Measurements from ENCODE around the gene NFE2L1.

The NFE2L1 gene

DNA sequence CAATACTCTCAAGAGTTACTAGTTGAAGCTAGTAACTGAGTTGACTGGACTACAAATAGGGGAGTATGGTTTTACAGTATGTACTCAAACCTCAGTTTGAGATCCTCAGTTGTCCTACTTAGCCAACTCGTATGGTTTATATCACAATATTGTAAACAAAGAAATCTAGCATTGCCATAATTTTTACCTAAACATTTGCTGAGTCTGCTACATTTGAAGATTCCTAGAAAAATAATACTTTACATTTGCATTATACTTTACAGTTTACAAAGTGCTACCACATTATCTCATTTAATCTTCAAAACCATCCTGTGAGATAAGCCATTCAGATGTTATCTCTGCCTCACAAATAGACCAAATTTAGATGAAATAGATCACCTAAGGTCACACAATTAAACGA, 36.8 kb downstream of the NFE2L1 start:
- TF ChIP-seq, protein P1, sequence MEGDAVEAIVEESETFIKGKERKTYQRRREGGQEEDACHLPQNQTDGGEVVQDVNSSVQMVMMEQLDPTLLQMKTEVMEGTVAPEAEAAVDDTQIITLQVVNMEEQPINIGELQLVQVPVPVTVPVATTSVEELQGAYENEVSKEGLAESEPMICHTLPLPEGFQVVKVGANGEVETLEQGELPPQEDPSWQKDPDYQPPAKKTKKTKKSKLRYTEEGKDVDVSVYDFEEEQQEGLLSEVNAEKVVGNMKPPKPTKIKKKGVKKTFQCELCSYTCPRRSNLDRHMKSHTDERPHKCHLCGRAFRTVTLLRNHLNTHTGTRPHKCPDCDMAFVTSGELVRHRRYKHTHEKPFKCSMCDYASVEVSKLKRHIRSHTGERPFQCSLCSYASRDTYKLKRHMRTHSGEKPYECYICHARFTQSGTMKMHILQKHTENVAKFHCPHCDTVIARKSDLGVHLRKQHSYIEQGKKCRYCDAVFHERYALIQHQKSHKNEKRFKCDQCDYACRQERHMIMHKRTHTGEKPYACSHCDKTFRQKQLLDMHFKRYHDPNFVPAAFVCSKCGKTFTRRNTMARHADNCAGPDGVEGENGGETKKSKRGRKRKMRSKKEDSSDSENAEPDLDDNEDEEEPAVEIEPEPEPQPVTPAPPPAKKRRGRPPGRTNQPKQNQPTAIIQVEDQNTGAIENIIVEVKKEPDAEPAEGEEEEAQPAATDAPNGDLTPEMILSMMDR (IDR thresholded peaks at IDR 0.05; ENCODE audit: low read depth, low read length): no peak
- H3K9me3 ChIP-seq (ENCODE audit: severe bottlenecking): no peaks in the 10 kb centered on the region
- no peaks in the 10 kb centered on the region for H3K27me3 ChIP-seq (ENCODE audit: insufficient read depth, low read depth, severe bottlenecking)
- H3K36me3 ChIP-seq: peaks cover 11% of the 10 kb centered on the region
- no peak overlapping the region for H3K4me3 ChIP-seq (ENCODE audit: low read depth, low read length)
- DNase-seq: no peak
- no peak overlapping the region for H3K27ac ChIP-seq

DNA sequence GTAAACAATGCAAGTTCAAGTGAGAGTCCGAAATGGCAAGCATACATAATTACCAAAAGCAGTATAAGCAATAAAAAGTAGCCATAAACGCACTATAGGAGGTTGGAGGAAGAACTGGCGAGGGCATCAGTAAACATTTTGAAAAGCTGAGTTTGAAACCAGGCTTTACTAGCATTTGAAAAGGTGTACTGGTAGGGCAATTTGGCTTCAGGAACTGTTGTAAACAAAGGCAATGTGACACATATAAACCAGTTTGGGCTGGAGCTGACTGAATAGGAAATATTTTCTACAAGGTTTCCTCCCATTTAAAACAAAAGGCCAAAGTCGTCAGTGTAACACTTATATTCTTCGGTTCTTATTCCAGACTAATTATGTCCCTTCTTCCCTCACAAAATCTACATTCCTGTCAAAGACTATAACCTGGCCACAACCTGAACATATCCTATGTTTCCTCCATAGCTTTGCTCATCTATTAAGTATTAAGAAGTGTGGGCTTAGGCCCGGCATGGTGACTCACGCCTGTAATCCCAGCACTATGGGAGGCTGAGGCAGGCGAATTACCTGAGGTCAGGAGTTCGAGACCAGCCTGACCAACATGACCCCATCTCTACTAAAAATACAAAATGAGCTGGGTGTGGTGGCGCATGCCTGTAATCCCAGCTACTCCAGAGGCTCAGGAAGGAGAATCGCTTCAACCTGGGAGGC, 45.3 kb downstream of the NFE2L1 start:
- Histone ChIP-seq H3K36me3 (peaks cover 25% of the 10 kb centered on the region), H3K27ac (no peak overlapping the region), H3K27me3 (ENCODE audit: insufficient read depth, low read depth, severe bottlenecking) (no peaks in the 10 kb centered on the region), H3K4me3 (ENCODE audit: low read depth, low read length) (no peak overlapping the region), H3K9me3 (ENCODE audit: severe bottlenecking) (no peaks in the 10 kb centered on the region)
- TF ChIP-seq, protein P1 (IDR thresholded peaks at IDR 0.05; ENCODE audit: low read depth, low read length): no peak
- DNase-seq: no peak

DNA sequence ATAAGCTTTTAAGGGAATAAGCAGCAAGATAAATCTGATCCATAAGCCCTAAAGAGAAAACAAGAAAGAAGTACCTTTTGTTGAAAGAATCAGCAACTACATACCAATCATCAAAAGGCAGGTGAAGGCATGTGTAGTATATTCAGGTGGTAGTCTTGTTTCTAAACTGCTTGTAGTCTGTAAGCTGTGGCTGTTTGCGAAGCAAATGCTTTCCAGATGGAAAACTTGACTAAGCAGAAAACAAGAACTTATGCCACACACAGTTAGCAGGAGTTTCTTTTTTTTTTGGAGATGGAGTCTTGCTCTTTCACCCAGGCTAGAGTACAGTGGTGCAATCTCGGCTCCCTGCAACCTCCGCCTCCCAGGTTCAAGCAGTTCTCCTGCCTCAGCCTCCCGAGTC, 47.5 kb downstream of the NFE2L1 start:
- DNase-seq: no peak

DNA sequence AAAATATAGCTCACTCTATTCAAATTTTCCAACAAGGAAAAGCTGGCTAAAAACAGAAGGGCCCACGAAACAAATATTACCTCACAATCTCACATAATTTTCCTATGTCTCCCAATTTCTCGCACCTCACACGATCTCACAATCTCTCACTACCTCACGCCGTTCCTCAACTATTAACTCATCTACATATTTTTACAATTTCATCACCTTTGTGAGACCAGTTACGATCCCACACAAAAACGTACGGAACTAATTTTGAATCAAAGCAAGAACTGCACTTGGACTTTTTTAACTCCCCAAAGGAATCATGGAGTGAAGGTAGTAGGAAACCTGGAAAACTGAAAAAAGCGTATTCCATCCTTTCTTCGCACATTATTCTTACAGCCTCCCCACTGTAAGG, 52.0 kb downstream of the NFE2L1 start:
- TF ChIP-seq, protein P1 (IDR thresholded peaks at IDR 0.05; ENCODE audit: low read depth, low read length): no peak
- Histone ChIP-seq H3K4me3 (ENCODE audit: low read depth, low read length) (peak overlapping the region; percentile 63), H3K36me3 (peaks cover 14% of the 10 kb centered on the region), H3K27me3 (ENCODE audit: insufficient read depth, low read depth, severe bottlenecking) (no peaks in the 10 kb centered on the region), H3K27ac (peak overlapping the region; percentile 91), H3K9me3 (ENCODE audit: severe bottlenecking) (peaks cover 5% of the 10 kb centered on the region)
- DNase-seq: no peak

More for the DNA sequence above, 47.5 kb downstream of the NFE2L1 start:
- H3K36me3 ChIP-seq: peaks cover 29% of the 10 kb centered on the region
- H3K9me3 ChIP-seq (ENCODE audit: severe bottlenecking): no peaks in the 10 kb centered on the region
- H3K4me3 ChIP-seq (ENCODE audit: low read depth, low read length): no peak overlapping the region
- TF ChIP-seq, protein P1 (IDR thresholded peaks at IDR 0.05; ENCODE audit: low read depth, low read length): no peak
- no peak overlapping the region for H3K27ac ChIP-seq
- H3K27me3 ChIP-seq (ENCODE audit: insufficient read depth, low read depth, severe bottlenecking): no peaks in the 10 kb centered on the region

DNA sequence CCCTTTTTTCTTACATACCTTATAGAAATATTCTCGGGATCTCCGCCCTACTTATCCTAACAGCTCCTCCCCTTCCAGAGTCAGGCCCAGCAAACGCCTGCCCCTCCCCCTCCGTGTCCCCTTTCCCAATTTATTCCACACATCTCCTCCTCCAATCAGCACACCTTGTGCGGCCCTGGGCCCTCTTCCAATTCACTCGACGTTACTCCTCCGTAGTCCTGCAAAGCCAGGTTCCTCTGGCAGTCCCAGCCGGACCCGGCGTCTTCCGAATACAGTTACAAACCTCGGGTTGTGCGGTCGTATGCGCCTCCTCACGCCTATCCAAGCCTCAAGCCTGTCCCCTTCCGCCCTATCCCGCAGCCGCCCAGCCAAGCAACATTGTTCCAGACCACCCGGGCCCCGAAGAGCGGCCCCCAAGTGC, 52.4 kb downstream of the NFE2L1 start:
- DNase-seq: peak; percentile 75
- TF ChIP-seq, protein P1 (IDR thresholded peaks at IDR 0.05; ENCODE audit: low read depth, low read length): no peak
- Histone ChIP-seq H3K4me3 (ENCODE audit: low read depth, low read length) (peak overlapping the region; percentile 63), H3K27ac (peak overlapping the region; percentile 91), H3K36me3 (peaks cover 10% of the 10 kb centered on the region), H3K27me3 (ENCODE audit: insufficient read depth, low read depth, severe bottlenecking) (no peaks in the 10 kb centered on the region), H3K9me3 (ENCODE audit: severe bottlenecking) (peaks cover 5% of the 10 kb centered on the region)

All from WERI-Rb-1 (cell line).